Lower leg skin (tissue), 4 donors: Measurements from ENCODE around the gene SP100. TPM values are rescaled to one million over a fixed set of nuclear protein-coding genes. Genes with fewer than 3 reads are reported as not detected.

Source experiments
- DNase-seq, 2 donors: peaks; one replicate each; pipeline ENCODE4 v3.0.0-alpha.2; 2019; ENCODE audit warnings: low spot score in 2 of 2
- H3K4me3 ChIP-seq: fragments of 200-600 bp; sonication (generic); 2 replicates; pipeline ENCODE4 v1.5.1; 2017; ENCODE audit warnings: mild to moderate bottlenecking, low read depth; ENCODE audit not compliant: poor library complexity, severe bottlenecking
- CTCF ChIP-seq, 3 donors: fragments of 450-650 bp; IDR thresholded peaks; one replicate each; pipeline ENCODE4 v1.5.1; 2016; ENCODE audit warnings: antibody characterized with exemption in 3 of 3, mild to moderate bottlenecking in 3 of 3, moderate library complexity in 2 of 3
- POLR2A ChIP-seq, 2 donors: fragments of 450-650 bp; IDR thresholded peaks; one replicate each; pipeline ENCODE4 v1.6.1; 2016 to 2017; ENCODE audit warnings: antibody characterized with exemption in 2 of 2, mild to moderate bottlenecking in 1 of 2, moderate library complexity in 1 of 2
- WGBS, 2 donors: methylation state at CpG; one replicate each; pipeline ENCODE4 v1.1.5; 2018; 5-methylcytosine and 5-hydroxymethylcytosine counted together
- intact Hi-C: fragments of 100-400 bp; cut with DNase I; formaldehyde crosslinking; loops from one replicate; pipeline ENCODE4 v1.15.0; 2023; ENCODE audit warnings: low total_unique reads
- total RNA-seq, 4 donors: library from RNA; depleted of rRNA; stranded (reverse); fragments of >200 nt; gene quantifications; one replicate each; pipeline ENCODE4 v1.1.0, GENCODE V29; 2016

Gene SP100
- total RNA-seq, 4 donors from 2014 or later: 48.1 to 74.6 (median 58.1) TPM

DNA sequence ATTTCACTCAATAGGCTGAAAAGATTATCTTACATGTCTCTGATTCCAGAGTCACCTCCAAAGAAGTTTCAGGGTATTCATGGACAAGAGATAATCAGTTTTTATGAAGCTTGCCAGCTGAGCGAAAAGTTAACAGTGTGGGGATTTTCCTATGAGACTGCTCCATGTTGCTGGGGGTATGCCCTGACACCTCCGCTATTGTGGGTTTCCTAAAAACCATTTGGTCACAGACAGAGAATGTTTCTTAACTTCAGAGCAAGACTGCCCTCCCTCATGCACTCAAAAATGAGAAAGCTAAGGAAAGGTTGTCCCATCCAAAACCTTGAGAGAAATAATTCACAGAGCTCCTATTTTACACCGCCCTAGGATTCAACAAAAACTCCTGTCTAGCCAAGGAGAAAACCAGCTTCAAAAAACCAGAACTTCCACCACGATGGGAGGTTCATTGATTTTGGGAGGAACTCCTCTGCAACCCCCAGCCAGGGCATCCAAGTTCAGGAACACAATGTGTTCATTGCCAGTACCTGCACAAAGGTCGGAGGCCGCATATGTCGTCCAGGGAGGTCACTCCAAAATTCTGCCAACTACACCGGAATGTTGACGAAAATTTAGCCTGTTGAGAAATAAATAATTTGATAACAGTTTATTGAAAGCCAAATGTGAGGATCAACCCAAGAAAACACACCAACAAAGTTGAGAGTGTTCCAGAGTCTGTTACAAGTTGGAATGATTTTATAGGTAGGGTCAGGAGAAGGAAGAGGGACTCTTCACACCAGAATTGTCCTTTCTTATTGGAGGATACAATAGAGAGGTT lies 104.3 kb downstream of the SP100 start:
- H3K4me3 ChIP-seq: no peak overlapping the region
- 81 to 91% methylated on average over 9 of the region's 9 CpGs for WGBS, 2 donors
- intact Hi-C loops: no loop called here
- no peak for DNase-seq
- TF ChIP-seq POLR2A (IDR thresholded peaks at IDR 0.05) (no peak), CTCF (IDR thresholded peaks at IDR 0.05) (no peak)

DNA sequence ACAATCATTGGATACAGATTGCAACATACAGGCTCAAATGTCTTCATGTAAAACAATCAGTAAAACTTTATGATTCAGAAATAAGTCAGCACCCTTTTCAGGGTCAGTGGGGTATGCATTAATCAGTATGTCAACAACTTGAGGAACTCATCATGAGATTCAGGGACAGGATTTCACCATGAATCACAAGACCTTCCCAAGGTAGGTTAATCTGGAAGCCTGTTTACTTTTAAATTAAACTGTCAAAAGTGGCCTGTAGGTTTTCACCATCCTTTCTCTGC lies 104.8 kb downstream of the SP100 start:
- no peak overlapping the region for H3K4me3 ChIP-seq
- DNase-seq: no peak
- TF ChIP-seq CTCF (IDR thresholded peaks at IDR 0.05) (no peak), POLR2A (IDR thresholded peaks at IDR 0.05) (no peak)
- intact Hi-C loops: no loop called here

DNA sequence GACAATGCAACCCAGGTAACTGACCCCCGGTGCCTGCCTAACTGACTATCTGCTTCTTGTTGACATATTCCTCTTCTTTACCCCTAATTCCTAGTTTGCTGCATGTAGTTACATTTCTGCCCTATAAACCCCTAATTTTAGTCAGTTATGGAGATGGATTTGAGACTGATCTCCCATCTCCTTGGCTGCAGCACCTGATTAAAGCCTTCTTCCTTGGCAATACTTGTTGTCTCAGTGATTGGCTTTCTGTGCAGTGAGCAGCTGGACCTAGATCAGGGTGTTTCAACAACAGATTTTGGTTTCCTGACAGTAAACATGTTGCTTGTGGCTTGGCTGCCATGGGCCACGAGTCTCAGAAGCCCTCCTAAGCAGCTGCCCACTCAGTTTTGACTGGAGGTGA lies 105.4 kb downstream of the SP100 start:
- H3K4me3 ChIP-seq: no peak overlapping the region
- intact Hi-C loops: no loop called here
- WGBS, 2 donors: 75 to 93% methylated on average over 2 of the region's 2 CpGs
- no peak for DNase-seq
- TF ChIP-seq CTCF (IDR thresholded peaks at IDR 0.05): no peak
- no peak for TF ChIP-seq POLR2A (IDR thresholded peaks at IDR 0.05)

- WGBS, 2 donors: 93 to 96% methylated on average over 3 of the region's 3 CpGs
- no peak for DNase-seq
- intact Hi-C loops: no loop called here
- no peak overlapping the region for H3K4me3 ChIP-seq
- TF ChIP-seq POLR2A (IDR thresholded peaks at IDR 0.05): no peak
- no peak for TF ChIP-seq CTCF (IDR thresholded peaks at IDR 0.05)
Measured at GRCh38 chr2:230525682-230526081, 109.7 kb downstream of the SP100 start.

DNA sequence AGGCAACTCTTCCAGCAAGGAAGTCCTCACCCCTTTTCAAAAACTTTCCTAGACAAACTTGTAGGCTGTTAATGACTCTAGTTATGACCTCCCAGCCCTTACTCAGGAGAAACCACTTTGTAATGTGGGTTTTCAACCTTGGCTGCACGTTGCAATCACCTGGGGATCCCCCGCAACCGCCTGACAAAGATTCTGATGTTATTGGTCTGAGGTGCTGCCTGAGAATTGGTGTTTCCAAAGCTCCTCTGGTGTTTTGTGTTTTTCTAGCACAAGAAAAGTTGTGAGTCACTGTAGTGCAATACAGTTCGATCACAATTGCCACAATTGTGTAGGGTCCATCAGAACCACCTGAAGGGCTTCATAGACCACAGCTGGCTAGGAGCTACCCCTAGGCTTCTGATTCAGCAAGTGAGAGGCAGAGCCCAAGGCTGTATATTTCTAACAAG lies 121.6 kb downstream of the SP100 start:
- DNase-seq: no peak
- no peak for TF ChIP-seq CTCF (IDR thresholded peaks at IDR 0.05)
- no peak for TF ChIP-seq POLR2A (IDR thresholded peaks at IDR 0.05)
- 82 to 96% methylated on average over 4 of the region's 4 CpGs for WGBS, 2 donors
- intact Hi-C loops: no loop called here
- no peak overlapping the region for H3K4me3 ChIP-seq

GRCh38 chr2:230540332-230540731 lies 124.3 kb downstream of the SP100 start:
- no peak overlapping the region for H3K4me3 ChIP-seq
- 89 to 100% methylated on average over 1 of the region's 1 CpG for WGBS, 2 donors
- DNase-seq: no peak
- TF ChIP-seq POLR2A (IDR thresholded peaks at IDR 0.05) (no peak), CTCF (IDR thresholded peaks at IDR 0.05) (no peak)
- intact Hi-C loops: no loop called here
